GM12878 (cell line): Measurements from ENCODE around the gene CERKL. TPM values are rescaled to one million over a fixed set of nuclear protein-coding genes. Genes with fewer than 3 reads are reported as not detected.

Source experiments
- ATAC-seq: fragments of 200-7000 bp; cut with Tn5 transposase; 3 replicates; pipeline ENCODE4 v1.9.1; 2020; ENCODE audit warnings: mild to moderate bottlenecking, moderate library complexity
- BruUV-seq: library from RNA; stranded (reverse); fragments of 400-500 nt; replicated peaks from 2 replicates; lab custom pipeline; 2021; lab: Mats Ljungman, UMichigan
- CTCF ChIA-PET: fragments of 300-600 bp; sonication (Branson Sonifier 250); formaldehyde crosslinking; extraction: SDS; loops from one replicate; lab custom pipeline; 2021; ENCODE audit warnings: inconsistent platforms; lab: Yijun Ruan, JAX
- POLR2A ChIA-PET: fragments of 350-600 bp; formaldehyde crosslinking; extraction: SDS; loops from one replicate; lab custom pipeline; 2021; ENCODE audit warnings: inconsistent platforms; lab: Charles Lee
- RAD21 ChIA-PET: fragments of 300-600 bp; sonication (Branson Sonifier 250); formaldehyde crosslinking; loops from one replicate; lab custom pipeline; 2023; ENCODE audit warnings: antibody characterized with exemption; ENCODE audit not compliant: unreplicated experiment; lab: Charles Lee
- SMC1A ChIA-PET: fragments of 300-600 bp; sonication (Branson Sonifier 250); formaldehyde crosslinking; loops from one replicate; lab custom pipeline; 2023; ENCODE audit not compliant: unreplicated experiment, uncharacterized antibody; lab: Charles Lee
- DNase-seq: peaks from one replicate; pipeline ENCODE4 v3.0.0-alpha.2; 2011; ENCODE audit warnings: low read depth, low spot score
- FAIRE-seq: peaks from 3 replicates; lab custom pipeline; 2011; peaks lifted over from hg19 to GRCh38; lab: Jason Lieb, UNC
- H2AFZ ChIP-seq: 2 replicates; pipeline ENCODE4 v1.6.0; 2011; ENCODE audit warnings: low read depth, low read length, control low read depth; ENCODE audit not compliant: control insufficient read depth
- H3K27ac ChIP-seq: 2 replicates; pipeline ENCODE4 v1.5.1; 2011; ENCODE audit warnings: control low read depth; ENCODE audit not compliant: control insufficient read depth, insufficient read depth
- H3K27me3 ChIP-seq, 2 experiments: replicated peaks in 1 of 2; 2 replicates each; pipeline versions ENCODE4 v1.6.0 to v1.6.1; 2011; ENCODE audit warnings: low read length in 1 of 2; ENCODE audit not compliant: control insufficient read depth in 2 of 2, insufficient read depth in 2 of 2
- H3K36me3 ChIP-seq, 2 experiments: 2 replicates each; pipeline ENCODE4 v1.5.1; 2011; ENCODE audit warnings: low read length in 1 of 2; ENCODE audit not compliant: control insufficient read depth in 2 of 2, insufficient read depth in 2 of 2
- H3K4me1 ChIP-seq: 2 replicates; pipeline ENCODE4 v1.6.1; 2011; ENCODE audit warnings: mild to moderate bottlenecking, low read length, moderate library complexity, mixed read lengths; ENCODE audit not compliant: control insufficient read depth, insufficient read depth
- H3K4me2 ChIP-seq: 2 replicates; pipeline ENCODE4 v1.6.0; 2011; ENCODE audit warnings: control low read depth; ENCODE audit not compliant: control insufficient read depth, insufficient read depth
- H3K4me3 ChIP-seq: fragments of 200-600 bp; sonication (generic); 2 replicates; pipeline ENCODE4 v1.5.1; 2016
- H3K79me2 ChIP-seq: 2 replicates; pipeline ENCODE4 v1.6.0; 2011; ENCODE audit warnings: low read length; ENCODE audit not compliant: control insufficient read depth, insufficient read depth
- H3K9ac ChIP-seq: 2 replicates; pipeline ENCODE4 v1.8.0; 2011; ENCODE audit warnings: low read length, control low read depth, mixed read lengths; ENCODE audit not compliant: control insufficient read depth, insufficient read depth
- H3K9me3 ChIP-seq: replicated peaks from 3 replicates; pipeline ENCODE4 v1.5.1; 2011; ENCODE audit warnings: mild to moderate bottlenecking, low read length; ENCODE audit not compliant: control insufficient read depth, insufficient read depth
- H4K20me1 ChIP-seq: 2 replicates; pipeline ENCODE4 v1.6.0; 2011; ENCODE audit not compliant: control insufficient read depth, insufficient read depth
- BHLHE40 ChIP-seq, 2 experiments: fragments of 450-650 bp in 1 of 2; IDR thresholded peaks; 2 replicates each; pipeline ENCODE4 v1.6.1; 2011 to 2017; ENCODE audit warnings: low read depth in 2 of 2, borderline replicate concordance in 1 of 2, improper control_type of control experiment in 1 of 2, low read length in 1 of 2, mild to moderate bottlenecking in 1 of 2
- FOXM1 ChIP-seq: IDR thresholded peaks from 2 replicates; pipeline ENCODE4 v1.6.1; 2012; ENCODE audit warnings: low read depth, mild to moderate bottlenecking, inconsistent platforms, low read length, moderate library complexity
- MEF2B ChIP-seq: fragments of 450-650 bp; IDR thresholded peaks from 2 replicates; pipeline ENCODE4 v1.6.1; 2018; ENCODE audit warnings: mild to moderate bottlenecking, moderate library complexity; ENCODE audit not compliant: partially characterized antibody, poor library complexity, severe bottlenecking
- NBN ChIP-seq: fragments of 450-650 bp; IDR thresholded peaks from 2 replicates; pipeline ENCODE4 v1.6.1; 2016
- RAD51 ChIP-seq: fragments of 450-650 bp; IDR thresholded peaks from 2 replicates; pipeline ENCODE4 v1.6.1; 2016; ENCODE audit warnings: moderate library complexity, mild to moderate bottlenecking, inconsistent platforms
- SIN3A ChIP-seq: IDR thresholded peaks from 2 replicates; pipeline ENCODE4 v1.6.1; 2012; ENCODE audit warnings: low read depth, low read length, improper control_type of control experiment
- SMARCA5 ChIP-seq: fragments of 450-650 bp; IDR thresholded peaks from 2 replicates; pipeline ENCODE4 v1.6.1; 2017; ENCODE audit warnings: mild to moderate bottlenecking
- SMC3 ChIP-seq: IDR thresholded peaks from 2 replicates; pipeline ENCODE4 v1.6.1; 2011; ENCODE audit warnings: low read length, improper control_type of control experiment, borderline replicate concordance
- SUPT20H ChIP-seq: IDR thresholded peaks from 2 replicates; pipeline ENCODE4 v1.6.1; 2011; ENCODE audit warnings: low read depth, mild to moderate bottlenecking, low read length, moderate library complexity, borderline replicate concordance; ENCODE audit not compliant: control insufficient read depth
- ZZZ3 ChIP-seq: IDR thresholded peaks from 2 replicates; pipeline ENCODE4 v1.6.1; 2011; ENCODE audit warnings: low read depth; ENCODE audit not compliant: control insufficient read depth, insufficient read length
- WGBS: methylation state at CpG from one replicate; pipeline ENCODE4 v1.1.6; 2016; ENCODE audit warnings: low lambda C conversion rate; ENCODE audit not compliant: insufficient replicate concordance, insufficient coverage; ENCODE audit errors: missing lambda C conversion rate; 5-methylcytosine and 5-hydroxymethylcytosine counted together
- in situ Hi-C: fragments of 300-500 bp; cut with MboI; formaldehyde crosslinking; loops from 9 replicates; pipeline ENCODE4 v1.14.3; 2018; ENCODE audit warnings: mixed read lengths
- intact Hi-C: fragments of 100-400 bp; cut with micrococcal nuclease; formaldehyde crosslinking; loops from one replicate; pipeline ENCODE4 v1.14.2; 2022; ENCODE audit not compliant: unreplicated experiment
- polyA plus RNA-seq, 11 experiments: library from polyadenylated mRNA; depleted of rRNA in 4 of 11; unstranded in 6 of 11; stranded (reverse) in 5 of 11; fragments of >200 nt; fragmentation: Nextera tagmentation in 4 of 11; fragmentation: Illumina TruSeq in 1 of 11; extraction: Ambion mirVana in 4 of 11; extraction: Trizol in 1 of 11; gene quantifications; 1 replicate in 1 of 11; 2 replicates in 10 of 11; pipeline versions ENCODE4 v1.2.1 to v1.2.3, GENCODE V29; 2011 to 2016; ENCODE audit warnings: inconsistent platforms in 2 of 11, missing spikeins in 2 of 11, low read depth in 1 of 11
- total RNA-seq, 4 experiments: library from RNA; depleted of rRNA in 3 of 4; stranded (reverse); fragments of >200 nt in 3 of 4; fragmentation: Illumina TruSeq in 1 of 4; extraction: Trizol in 1 of 4; gene quantifications; 2 replicates each; pipeline versions ENCODE4 v1.2.1 to v1.2.3, GENCODE V29; 2013 to 2021
- TF ChIP-seq, protein P1 (sequence below): fragments of 450-650 bp; IDR thresholded peaks from 2 replicates; pipeline ENCODE4 v1.6.1; 2017; ENCODE audit warnings: mild to moderate bottlenecking
- TF ChIP-seq, protein P2 (sequence below): fragments of 450-650 bp; IDR thresholded peaks from 2 replicates; pipeline ENCODE4 v1.6.1; 2018; ENCODE audit warnings: borderline replicate concordance, mild to moderate bottlenecking; ENCODE audit not compliant: partially characterized antibody
- TF ChIP-seq, protein P3 (sequence below): fragments of 450-650 bp; IDR thresholded peaks from 2 replicates; pipeline ENCODE4 v1.6.1; 2016; ENCODE audit warnings: mild to moderate bottlenecking

CERKL gene
- total and polyA plus RNA-seq, 10 of the 15 experiments (the other 5 are each of a cell fraction or from before 2014, with no cell fraction given): 0.05 to 23.0 (median 6.0) TPM; not detected in 2

DNA sequence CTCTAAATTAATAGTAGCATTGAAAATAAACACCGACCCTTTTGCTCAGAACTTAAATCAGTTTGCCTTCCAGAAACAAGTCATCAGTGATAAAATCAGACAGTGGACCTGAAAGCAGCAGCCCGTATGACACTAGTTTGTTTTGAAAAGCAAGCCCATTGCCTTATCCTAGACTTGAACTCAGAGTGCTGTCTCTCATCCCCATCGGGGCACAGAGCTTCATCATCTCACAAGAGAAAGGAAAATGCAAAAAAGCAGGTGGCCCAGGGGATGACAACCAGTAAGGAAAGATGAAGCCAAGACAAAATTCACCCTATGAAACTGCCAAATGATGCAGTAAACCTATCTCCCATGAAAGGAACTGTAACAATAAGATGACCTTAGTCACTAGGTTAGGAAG, 71.2 kb downstream of the CERKL start:
- no TSS peak for BruUV-seq
- Histone ChIP-seq H3K9ac (no peak overlapping the region), H2AFZ (no peak overlapping the region), H3K27me3 (no peaks in the 10 kb centered on the region; a peak in 1 of 4 replicates), H3K4me1 (peaks cover 11% of the 10 kb centered on the region), H3K9me3 (no peaks in the 10 kb centered on the region), H3K4me2 (peak overlapping the region; percentile 2; the same call in 1 of the 2 replicates), H4K20me1 (no peaks in the 10 kb centered on the region), H3K79me2 (no peaks in the 10 kb centered on the region), H3K27ac (no peak overlapping the region), H3K36me3 (no peaks in the 10 kb centered on the region)
- DNase-seq (no peak), FAIRE-seq (peak; percentile 41), ATAC-seq (peak; percentile 29)
- intact Hi-C loops: loop anchor here (10.0 kb wide), 2 partner anchors 309 to 499 kb away; partner anchors contain the start of gene ITPRID2
- WGBS: 0% methylated on average over 3 of the region's 3 CpGs
- ChIA-PET POLR2A (interaction anchor here (1.0 to 1.5 kb wide), 2 partner anchors 10 to 273 kb away, joined by 3 to 4 read pairs; no protein-coding TSS in a partner anchor), SMC1A (interaction anchor here (0.6 to 6.7 kb wide), 16 partner anchors 9 to 620 kb away, joined by 3 to 57 read pairs (median 4); no protein-coding TSS in a partner anchor), CTCF (interaction anchor here (1.1 to 13.6 kb wide), 7 partner anchors 9 to 605 kb away, joined by 3 to 115 read pairs (median 6); no protein-coding TSS in a partner anchor)
- TF ChIP-seq SIN3A (no peak), BHLHE40 (IDR thresholded peaks at IDR 0.05; ENCODE audit: borderline replicate concordance in 1 of 2, low read depth in 2 of 2, low read length in 1 of 2) (no peak), SMC3 (no peak), ZZZ3 (no peak), MEF2B (no peak), RAD51 (no peak), SMARCA5 (no peak), SUPT20H (no peak), FOXM1 (no peak), NBN (no peak)
- TF ChIP-seq, protein P1, sequence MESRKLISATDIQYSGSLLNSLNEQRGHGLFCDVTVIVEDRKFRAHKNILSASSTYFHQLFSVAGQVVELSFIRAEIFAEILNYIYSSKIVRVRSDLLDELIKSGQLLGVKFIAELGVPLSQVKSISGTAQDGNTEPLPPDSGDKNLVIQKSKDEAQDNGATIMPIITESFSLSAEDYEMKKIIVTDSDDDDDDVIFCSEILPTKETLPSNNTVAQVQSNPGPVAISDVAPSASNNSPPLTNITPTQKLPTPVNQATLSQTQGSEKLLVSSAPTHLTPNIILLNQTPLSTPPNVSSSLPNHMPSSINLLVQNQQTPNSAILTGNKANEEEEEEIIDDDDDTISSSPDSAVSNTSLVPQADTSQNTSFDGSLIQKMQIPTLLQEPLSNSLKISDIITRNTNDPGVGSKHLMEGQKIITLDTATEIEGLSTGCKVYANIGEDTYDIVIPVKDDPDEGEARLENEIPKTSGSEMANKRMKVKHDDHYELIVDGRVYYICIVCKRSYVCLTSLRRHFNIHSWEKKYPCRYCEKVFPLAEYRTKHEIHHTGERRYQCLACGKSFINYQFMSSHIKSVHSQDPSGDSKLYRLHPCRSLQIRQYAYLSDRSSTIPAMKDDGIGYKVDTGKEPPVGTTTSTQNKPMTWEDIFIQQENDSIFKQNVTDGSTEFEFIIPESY: no peak
- TF ChIP-seq, protein P2, sequence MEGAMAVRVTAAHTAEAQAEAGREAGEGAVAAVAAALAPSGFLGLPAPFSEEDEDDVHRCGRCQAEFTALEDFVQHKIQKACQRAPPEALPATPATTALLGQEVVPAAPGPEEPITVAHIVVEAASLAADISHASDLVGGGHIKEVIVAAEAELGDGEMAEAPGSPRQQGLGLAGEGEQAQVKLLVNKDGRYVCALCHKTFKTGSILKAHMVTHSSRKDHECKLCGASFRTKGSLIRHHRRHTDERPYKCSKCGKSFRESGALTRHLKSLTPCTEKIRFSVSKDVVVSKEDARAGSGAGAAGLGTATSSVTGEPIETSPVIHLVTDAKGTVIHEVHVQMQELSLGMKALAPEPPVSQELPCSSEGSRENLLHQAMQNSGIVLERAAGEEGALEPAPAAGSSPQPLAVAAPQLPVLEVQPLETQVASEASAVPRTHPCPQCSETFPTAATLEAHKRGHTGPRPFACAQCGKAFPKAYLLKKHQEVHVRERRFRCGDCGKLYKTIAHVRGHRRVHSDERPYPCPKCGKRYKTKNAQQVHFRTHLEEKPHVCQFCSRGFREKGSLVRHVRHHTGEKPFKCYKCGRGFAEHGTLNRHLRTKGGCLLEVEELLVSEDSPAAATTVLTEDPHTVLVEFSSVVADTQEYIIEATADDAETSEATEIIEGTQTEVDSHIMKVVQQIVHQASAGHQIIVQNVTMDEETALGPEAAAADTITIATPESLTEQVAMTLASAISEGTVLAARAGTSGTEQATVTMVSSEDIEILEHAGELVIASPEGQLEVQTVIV: no peak
- TF ChIP-seq, protein P3, sequence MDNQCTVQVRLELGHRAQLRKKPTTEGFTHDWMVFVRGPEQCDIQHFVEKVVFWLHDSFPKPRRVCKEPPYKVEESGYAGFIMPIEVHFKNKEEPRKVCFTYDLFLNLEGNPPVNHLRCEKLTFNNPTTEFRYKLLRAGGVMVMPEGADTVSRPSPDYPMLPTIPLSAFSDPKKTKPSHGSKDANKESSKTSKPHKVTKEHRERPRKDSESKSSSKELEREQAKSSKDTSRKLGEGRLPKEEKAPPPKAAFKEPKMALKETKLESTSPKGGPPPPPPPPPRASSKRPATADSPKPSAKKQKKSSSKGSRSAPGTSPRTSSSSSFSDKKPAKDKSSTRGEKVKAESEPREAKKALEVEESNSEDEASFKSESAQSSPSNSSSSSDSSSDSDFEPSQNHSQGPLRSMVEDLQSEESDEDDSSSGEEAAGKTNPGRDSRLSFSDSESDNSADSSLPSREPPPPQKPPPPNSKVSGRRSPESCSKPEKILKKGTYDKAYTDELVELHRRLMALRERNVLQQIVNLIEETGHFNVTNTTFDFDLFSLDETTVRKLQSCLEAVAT: no peak
- TF ChIP-seq, all 136 proteins: peak for 0
- in situ Hi-C loops: no loop called here
- no peak overlapping the region for H3K4me3 ChIP-seq
- RAD21 ChIA-PET: interaction anchor here (1.0 to 9.1 kb wide), 7 partner anchors 9 to 277 kb away, joined by 3 to 72 read pairs (median 7); no protein-coding TSS in a partner anchor
